CD14-positive monocyte (primary cell): ENCODE data around the gene SHROOM1. TPM values are rescaled to one million over a fixed set of nuclear protein-coding genes. Genes with fewer than 3 reads are reported as not detected.

Experiments
- DNase-seq, 3 donors: peaks; one replicate each; pipeline ENCODE4 v3.0.0-alpha.2; 2011 to 2022
- H2AFZ ChIP-seq: 2 replicates; pipeline ENCODE4 v1.6.0; 2012; ENCODE audit warnings: mild to moderate bottlenecking, low read depth, low read length, inconsistent platforms; ENCODE audit not compliant: insufficient read depth, poor library complexity, severe bottlenecking
- H3K27ac ChIP-seq, 2 donors: 1 replicate in 1 of 2; 2 replicates in 1 of 2; pipeline ENCODE4 v1.5.1; 2012 to 2013; ENCODE audit warnings: low read length in 2 of 2, control low read depth in 1 of 2, inconsistent platforms in 1 of 2, low read depth in 1 of 2, mild to moderate bottlenecking in 1 of 2
- H3K27me3 ChIP-seq, 2 donors: one replicate each; pipeline versions ENCODE4 v1.6.0 to v1.6.1; 2011 to 2013; ENCODE audit warnings: low read length in 2 of 2; ENCODE audit not compliant: control insufficient read depth in 2 of 2, insufficient read depth in 2 of 2
- H3K36me3 ChIP-seq, 2 donors: replicated peaks in 1 of 2; 1 replicate in 1 of 2; 2 replicates in 1 of 2; pipeline versions ENCODE4 v1.5.1 to v1.6.1; 2012 to 2013; ENCODE audit warnings: low read length in 2 of 2, control low read depth in 1 of 2, inconsistent platforms in 1 of 2, mild to moderate bottlenecking in 1 of 2; ENCODE audit not compliant: insufficient read depth in 2 of 2, control insufficient read depth in 1 of 2
- H3K4me1 ChIP-seq, 2 donors: 1 replicate in 1 of 2; 2 replicates in 1 of 2; pipeline versions ENCODE4 v1.5.1 to v1.6.1; 2012 to 2013; ENCODE audit warnings: low read length in 2 of 2, control low read depth in 1 of 2, inconsistent platforms in 1 of 2, mild to moderate bottlenecking in 1 of 2, moderate library complexity in 1 of 2; ENCODE audit not compliant: insufficient read depth in 2 of 2, control insufficient read depth in 1 of 2
- H3K4me2 ChIP-seq: replicated peaks from 2 replicates; pipeline ENCODE3; 2012; ENCODE audit warnings: low read length, moderate library complexity, mild to moderate bottlenecking; ENCODE audit not compliant: poor library complexity, severe bottlenecking; ENCODE audit errors: extremely low read depth
- H3K4me3 ChIP-seq, 3 experiments: fragments of 200-600 bp in 1 of 3; sonication (generic) in 1 of 3; replicated peaks in 1 of 3; 1 replicate in 2 of 3; 2 replicates in 1 of 3; pipeline ENCODE4 v1.5.1; 2011 to 2013; ENCODE audit warnings: low read length in 3 of 3, mild to moderate bottlenecking in 3 of 3, control low read depth in 2 of 3, low read depth in 2 of 3, inconsistent platforms in 1 of 3, moderate library complexity in 1 of 3
- H3K79me2 ChIP-seq: 2 replicates; pipeline ENCODE4 v1.6.0; 2012; ENCODE audit warnings: mild to moderate bottlenecking, control low read depth, inconsistent platforms, low read length, moderate library complexity; ENCODE audit not compliant: insufficient read depth
- H3K9ac ChIP-seq: 2 replicates; pipeline ENCODE4 v1.6.0; 2017; ENCODE audit warnings: low read length, mild to moderate bottlenecking; ENCODE audit not compliant: insufficient read depth, poor library complexity, severe bottlenecking
- H3K9me3 ChIP-seq, 2 donors: replicated peaks in 1 of 2; 1 replicate in 1 of 2; 2 replicates in 1 of 2; pipeline versions ENCODE4 v1.5.1 to v1.6.1; 2012 to 2013; ENCODE audit warnings: low read length in 2 of 2, control low read depth in 1 of 2; ENCODE audit not compliant: control insufficient read depth in 1 of 2, insufficient read depth in 1 of 2
- H4K20me1 ChIP-seq: 2 replicates; pipeline ENCODE4 v1.6.0; 2012; ENCODE audit warnings: mild to moderate bottlenecking, low read length, control low read depth, moderate library complexity; ENCODE audit not compliant: insufficient read depth
- H3K27ac Mint-ChIP-seq, 7 donors: one replicate each; pipeline ENCODE4 v1.8.0; 2020; ENCODE audit warnings: mild to moderate bottlenecking in 7 of 7, mixed read lengths in 7 of 7, moderate library complexity in 6 of 7, inconsistent platforms in 2 of 7
- H3K27me3 Mint-ChIP-seq, 3 donors: one replicate each; pipeline ENCODE4 v1.8.0; 2021 to 2022; ENCODE audit warnings: low read depth in 3 of 3, mild to moderate bottlenecking in 3 of 3, mixed read lengths in 3 of 3, moderate library complexity in 3 of 3, inconsistent platforms in 1 of 3
- H3K36me3 Mint-ChIP-seq, 2 donors: one replicate each; pipeline ENCODE4 v1.8.0; 2020; ENCODE audit warnings: mixed read lengths in 2 of 2, inconsistent platforms in 1 of 2, mild to moderate bottlenecking in 1 of 2
- H3K4me1 Mint-ChIP-seq: one replicate; pipeline ENCODE4 v1.8.0; 2020; ENCODE audit warnings: mild to moderate bottlenecking, mixed read lengths
- H3K4me3 Mint-ChIP-seq, 2 donors: one replicate each; pipeline ENCODE4 v1.8.0; 2020; ENCODE audit warnings: mild to moderate bottlenecking in 2 of 2, mixed read lengths in 2 of 2, moderate library complexity in 1 of 2
- H3K9me3 Mint-ChIP-seq, 7 donors: one replicate each; pipeline ENCODE4 v1.8.0; 2020 to 2022; ENCODE audit warnings: mixed read lengths in 7 of 7, mild to moderate bottlenecking in 6 of 7, moderate library complexity in 6 of 7, inconsistent platforms in 2 of 7
- WGBS: methylation state at CpG from one replicate; pipeline ENCODE4 v1.1.5; 2013; ENCODE audit warnings: missing lambda C conversion rate; ENCODE audit not compliant: insufficient coverage; 5-methylcytosine and 5-hydroxymethylcytosine counted together
- intact Hi-C, 2 donors: fragments of 100-400 bp; cut with micrococcal nuclease; formaldehyde crosslinking; loops; one replicate each; pipeline versions ENCODE4 v1.15.0 to v1.15.1; 2023
- polyA plus RNA-seq, 3 donors: library from polyadenylated mRNA; depleted of rRNA in 1 of 3; unstranded in 2 of 3; stranded (reverse) in 1 of 3; fragments of 300-500 nt in 2 of 3; fragments of >200 nt in 1 of 3; fragmentation: Illumina TruSeq in 2 of 3; gene quantifications; 1 replicate in 2 of 3; 2 replicates in 1 of 3; pipeline ENCODE4 v1.2.3, GENCODE V29; 2012 to 2021
- TF ChIP-seq, protein P1 (sequence below): fragments of 200-600 bp; IDR thresholded peaks from one replicate; pipeline ENCODE4 v1.8.0; 2022; ENCODE audit warnings: antibody characterized with exemption, mild to moderate bottlenecking

Gene SHROOM1
- polyA plus RNA-seq, 3 donors = 6.4 to 27.0 (median 16.1) TPM

DNA sequence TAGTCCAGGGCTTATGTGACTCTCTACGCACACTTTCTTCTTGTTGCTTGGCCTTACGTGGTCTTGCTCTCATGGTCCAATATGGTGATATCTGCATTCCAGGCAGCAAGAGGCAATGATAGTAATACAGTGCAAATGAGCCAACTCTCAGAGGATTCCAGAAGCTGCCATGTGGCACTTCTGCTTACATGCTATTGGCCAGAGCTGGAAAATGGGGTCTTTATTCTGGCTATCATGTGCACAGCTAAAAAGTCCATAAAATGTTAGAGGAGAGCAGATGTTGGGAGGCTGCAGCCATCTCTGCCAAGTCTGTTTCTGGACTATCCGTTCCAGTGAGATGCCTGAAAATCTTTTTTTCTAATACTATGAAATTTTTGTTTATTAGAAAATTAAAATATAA is 50.5 kb downstream of the SHROOM1 start:
- Histone ChIP-seq H3K4me3 (no peak overlapping the region), H3K4me2 (no peak overlapping the region), H2AFZ (no peak overlapping the region), H3K4me1 (peaks cover 24 to 30% of the 10 kb centered on the region in 2 donors), H3K9me3 (peaks cover 3 to 9% of the 10 kb centered on the region in 2 donors), H4K20me1 (no peaks in the 10 kb centered on the region), H3K27me3 (peaks cover 46 to 65% of the 10 kb centered on the region in 2 donors), H3K27ac (no peak overlapping the region), H3K36me3 (no peaks in the 10 kb centered on the region), H3K9ac (no peak overlapping the region), H3K79me2 (no peaks in the 10 kb centered on the region)
- H3K4me3 Mint-ChIP-seq = peak overlapping the region in 1 of 2 donors; percentile 71
- H3K27me3 Mint-ChIP-seq = peaks cover 52 to 62% (median 62%) of the 10 kb centered on the region in 3 donors
- H3K27ac Mint-ChIP-seq = peak overlapping the region in 1 of 7 donors; percentile 41
- peaks cover 3 to 4% of the 10 kb centered on the region in 2 donors for H3K36me3 Mint-ChIP-seq
- peaks cover 0 to 11% (median 3%) of the 10 kb centered on the region in 7 donors for H3K9me3 Mint-ChIP-seq
- peaks cover 24% of the 10 kb centered on the region for H3K4me1 Mint-ChIP-seq
- TF ChIP-seq, protein P1, sequence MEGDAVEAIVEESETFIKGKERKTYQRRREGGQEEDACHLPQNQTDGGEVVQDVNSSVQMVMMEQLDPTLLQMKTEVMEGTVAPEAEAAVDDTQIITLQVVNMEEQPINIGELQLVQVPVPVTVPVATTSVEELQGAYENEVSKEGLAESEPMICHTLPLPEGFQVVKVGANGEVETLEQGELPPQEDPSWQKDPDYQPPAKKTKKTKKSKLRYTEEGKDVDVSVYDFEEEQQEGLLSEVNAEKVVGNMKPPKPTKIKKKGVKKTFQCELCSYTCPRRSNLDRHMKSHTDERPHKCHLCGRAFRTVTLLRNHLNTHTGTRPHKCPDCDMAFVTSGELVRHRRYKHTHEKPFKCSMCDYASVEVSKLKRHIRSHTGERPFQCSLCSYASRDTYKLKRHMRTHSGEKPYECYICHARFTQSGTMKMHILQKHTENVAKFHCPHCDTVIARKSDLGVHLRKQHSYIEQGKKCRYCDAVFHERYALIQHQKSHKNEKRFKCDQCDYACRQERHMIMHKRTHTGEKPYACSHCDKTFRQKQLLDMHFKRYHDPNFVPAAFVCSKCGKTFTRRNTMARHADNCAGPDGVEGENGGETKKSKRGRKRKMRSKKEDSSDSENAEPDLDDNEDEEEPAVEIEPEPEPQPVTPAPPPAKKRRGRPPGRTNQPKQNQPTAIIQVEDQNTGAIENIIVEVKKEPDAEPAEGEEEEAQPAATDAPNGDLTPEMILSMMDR = no peak
- no peak for DNase-seq
- 86% methylated on average over 1 of the region's 3 CpGs for WGBS
- intact Hi-C loops = no loop called here

DNA sequence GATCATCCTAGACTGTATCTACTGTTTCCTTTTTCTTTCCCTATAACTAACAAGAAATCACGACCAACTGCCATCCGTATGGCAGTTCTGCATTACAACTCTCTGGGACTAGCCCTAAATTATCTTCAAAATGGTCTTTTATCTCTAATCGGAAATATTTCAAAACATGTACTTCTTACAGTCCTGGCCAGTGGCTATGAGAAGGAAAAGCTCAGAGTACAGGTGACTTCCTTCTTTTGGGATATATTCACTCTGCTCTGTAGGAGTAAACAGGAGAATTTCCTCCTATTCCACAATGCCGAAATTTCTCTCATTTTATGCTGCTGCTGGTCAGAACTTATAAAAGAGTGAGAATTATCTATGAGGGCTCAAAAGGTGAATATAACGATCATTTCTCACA is 51.6 kb downstream of the SHROOM1 start:
- H3K9ac ChIP-seq = no peak overlapping the region
- H3K4me1 Mint-ChIP-seq = peaks cover 28% of the 10 kb centered on the region
- H3K36me3 ChIP-seq = no peaks in the 10 kb centered on the region
- no peak overlapping the region for H3K27ac ChIP-seq
- no peaks in the 10 kb centered on the region for H3K79me2 ChIP-seq
- H3K4me2 ChIP-seq = no peak overlapping the region
- H3K36me3 Mint-ChIP-seq = peaks cover 3 to 4% of the 10 kb centered on the region in 2 donors
- H3K9me3 ChIP-seq = peaks cover 3 to 9% of the 10 kb centered on the region in 2 donors
- peaks cover 0 to 11% (median 3%) of the 10 kb centered on the region in 7 donors for H3K9me3 Mint-ChIP-seq
- H3K27me3 Mint-ChIP-seq = peaks cover 62 to 71% (median 67%) of the 10 kb centered on the region in 3 donors
- TF ChIP-seq, protein P1 = no peak
- peaks cover 46 to 75% of the 10 kb centered on the region in 2 donors for H3K27me3 ChIP-seq
- peak overlapping the region in 1 of 2 donors; percentile 61 for H3K4me3 Mint-ChIP-seq
- intact Hi-C loops = no loop called here
- no peak overlapping the region for H2AFZ ChIP-seq
- DNase-seq = no peak
- H3K27ac Mint-ChIP-seq = no peak overlapping the region
- H3K4me1 ChIP-seq = peaks cover 24 to 30% of the 10 kb centered on the region in 2 donors
- no CpG with 5 or more reads among the region's 5 CpGs for WGBS
- no peak overlapping the region for H3K4me3 ChIP-seq
- H4K20me1 ChIP-seq = no peaks in the 10 kb centered on the region
